ENCODE data around the gene RNF149.
A peak's percentile ranks its signal among the peaks of the same experiment; 100 is the strongest.
"Not testable (repeated sequence)": the region's sequence is repeated elsewhere in the genome, so short reads cannot be mapped to it uniquely, and the experiment has no call there.

Gene RNF149, protein sequence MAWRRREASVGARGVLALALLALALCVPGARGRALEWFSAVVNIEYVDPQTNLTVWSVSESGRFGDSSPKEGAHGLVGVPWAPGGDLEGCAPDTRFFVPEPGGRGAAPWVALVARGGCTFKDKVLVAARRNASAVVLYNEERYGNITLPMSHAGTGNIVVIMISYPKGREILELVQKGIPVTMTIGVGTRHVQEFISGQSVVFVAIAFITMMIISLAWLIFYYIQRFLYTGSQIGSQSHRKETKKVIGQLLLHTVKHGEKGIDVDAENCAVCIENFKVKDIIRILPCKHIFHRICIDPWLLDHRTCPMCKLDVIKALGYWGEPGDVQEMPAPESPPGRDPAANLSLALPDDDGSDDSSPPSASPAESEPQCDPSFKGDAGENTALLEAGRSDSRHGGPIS

DNA sequence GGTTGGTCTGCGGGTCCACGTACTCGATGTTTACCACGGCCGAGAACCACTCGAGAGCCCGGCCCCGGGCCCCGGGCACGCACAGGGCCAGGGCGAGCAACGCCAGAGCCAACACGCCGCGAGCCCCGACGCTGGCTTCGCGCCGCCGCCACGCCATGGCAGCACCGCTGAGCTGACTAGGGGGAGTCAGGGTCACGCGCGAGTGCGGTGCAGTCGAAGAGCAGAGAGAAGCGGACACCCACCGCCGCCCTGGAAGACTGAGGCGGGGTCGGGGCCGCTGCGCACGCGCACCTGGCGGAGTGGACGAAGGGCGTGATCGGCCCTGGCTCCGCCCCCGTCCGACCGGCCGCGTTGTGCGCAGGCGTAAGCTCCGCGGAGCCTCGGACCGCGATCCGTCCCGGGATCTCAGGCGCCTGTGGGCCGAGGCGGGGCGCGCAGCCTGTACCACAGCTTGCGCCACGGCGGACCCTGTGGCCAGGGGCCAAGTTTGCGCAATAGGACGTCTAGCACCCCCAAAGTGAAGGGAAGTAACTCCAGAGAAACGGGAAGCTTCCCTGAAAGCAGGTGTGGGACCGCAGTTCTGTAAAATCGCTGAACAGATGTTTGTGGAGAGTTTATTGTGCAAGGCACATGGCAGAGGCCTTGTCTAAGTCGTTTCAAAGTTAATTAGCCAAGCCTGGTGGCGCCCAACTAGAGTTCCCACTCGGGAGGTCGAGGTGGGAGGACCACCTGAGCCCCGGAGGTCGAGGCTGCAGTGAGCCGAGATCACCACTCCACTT lies at the start of gene RNF149:
RNF149 (minus strand) TSS at position 270 of the 779 bp plus-strand sequence; CDS start at position 157, 113 bp downstream.
- peak; percentile 85 for DNase-seq (ENCODE audit: low spot score)

DNA sequence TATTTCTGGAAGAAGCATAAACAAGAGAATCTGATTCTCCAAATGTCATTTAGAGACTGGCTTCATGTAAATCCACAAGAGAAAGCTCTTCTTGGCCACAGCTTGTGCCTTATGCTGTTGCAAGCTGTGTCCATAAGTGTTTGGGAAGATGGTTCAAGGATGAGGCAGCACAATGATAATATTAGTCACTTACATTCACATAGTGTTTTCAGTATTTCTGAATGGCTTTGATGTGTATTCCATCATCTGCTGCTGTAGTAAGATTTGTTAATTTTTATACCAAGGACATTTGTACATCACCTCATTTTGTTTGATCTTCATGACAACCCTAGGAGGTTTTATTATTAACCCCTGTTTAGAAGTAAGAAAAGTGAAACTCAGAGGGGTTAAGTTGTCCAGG lies 48.9 kb upstream of the RNF149 start:
- DNase-seq (ENCODE audit: low spot score) = peak; percentile 8

DNA sequence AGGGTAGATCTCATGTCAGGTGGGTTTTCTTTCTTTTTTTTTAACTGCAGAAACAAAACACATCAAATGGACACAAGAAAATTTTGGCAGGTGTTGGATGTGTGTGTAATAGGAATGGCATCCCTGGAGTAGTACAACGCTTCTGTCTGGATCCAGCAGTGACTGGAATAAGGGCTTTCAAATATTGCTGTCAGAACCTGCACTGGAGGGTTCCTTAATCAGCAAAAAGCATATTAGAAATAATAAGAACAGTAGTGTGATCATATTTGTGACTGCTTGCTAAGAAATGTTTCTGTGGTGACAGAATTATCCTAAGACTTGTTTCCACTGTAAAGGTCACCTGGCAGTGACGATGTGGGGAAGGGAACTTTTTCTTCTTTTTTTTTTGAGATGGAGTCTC lies 48.0 kb upstream of the RNF149 start:
- no peak for DNase-seq (ENCODE audit: low spot score)

DNA sequence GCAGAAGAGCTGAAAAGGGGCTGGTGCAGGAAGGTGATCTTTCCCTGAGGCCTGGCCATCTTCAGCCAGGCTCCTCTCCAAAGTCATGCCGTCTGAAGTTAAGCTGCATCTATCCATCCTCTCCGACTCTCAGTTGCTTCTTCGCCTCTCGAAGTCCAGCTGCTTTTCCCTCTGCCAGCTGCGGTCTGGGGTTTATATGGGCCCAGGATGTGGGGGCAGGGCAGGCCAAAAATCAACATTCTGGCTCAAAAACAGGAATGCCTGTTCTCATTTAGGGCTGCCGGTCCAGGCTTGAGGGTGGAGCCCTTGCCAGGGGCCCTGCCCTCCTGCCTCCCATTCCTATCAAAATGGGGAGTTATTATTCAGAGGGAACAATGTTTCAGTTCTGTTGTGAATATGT lies 47.6 kb upstream of the RNF149 start:
- no peak for DNase-seq (ENCODE audit: low spot score)

DNA sequence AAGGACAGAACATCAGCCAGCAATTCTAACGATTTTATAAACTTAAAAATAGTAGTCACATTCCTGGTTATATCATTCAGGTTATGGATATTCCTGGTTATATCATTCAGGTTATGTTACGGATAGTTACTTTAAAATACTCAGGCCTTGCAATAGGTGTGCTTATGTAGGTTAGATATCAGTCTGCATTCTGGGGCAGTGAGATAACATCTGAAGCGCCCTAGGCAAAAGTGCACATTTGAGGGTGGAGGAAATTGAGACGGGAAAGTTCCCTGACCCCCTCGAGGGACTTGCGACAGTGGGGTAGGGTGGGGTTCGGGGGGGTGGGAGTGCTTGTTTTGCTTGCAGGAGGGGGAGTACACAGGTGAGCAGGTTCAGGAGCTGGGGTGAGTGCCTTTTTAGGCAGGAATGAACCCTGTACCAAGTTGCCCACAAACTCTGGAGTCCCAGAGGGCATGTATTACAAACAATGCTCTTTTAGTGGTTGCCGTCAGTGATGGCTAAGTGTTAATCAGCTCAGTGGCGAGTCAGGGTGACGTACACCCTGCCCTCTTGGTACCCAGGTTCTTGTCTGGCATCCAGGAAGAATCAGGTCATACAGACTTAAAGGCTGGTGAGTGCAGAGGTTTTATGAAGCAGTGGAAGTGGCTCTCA lies 47.0 kb upstream of the RNF149 start:
- DNase-seq (ENCODE audit: low spot score) = no peak

DNA sequence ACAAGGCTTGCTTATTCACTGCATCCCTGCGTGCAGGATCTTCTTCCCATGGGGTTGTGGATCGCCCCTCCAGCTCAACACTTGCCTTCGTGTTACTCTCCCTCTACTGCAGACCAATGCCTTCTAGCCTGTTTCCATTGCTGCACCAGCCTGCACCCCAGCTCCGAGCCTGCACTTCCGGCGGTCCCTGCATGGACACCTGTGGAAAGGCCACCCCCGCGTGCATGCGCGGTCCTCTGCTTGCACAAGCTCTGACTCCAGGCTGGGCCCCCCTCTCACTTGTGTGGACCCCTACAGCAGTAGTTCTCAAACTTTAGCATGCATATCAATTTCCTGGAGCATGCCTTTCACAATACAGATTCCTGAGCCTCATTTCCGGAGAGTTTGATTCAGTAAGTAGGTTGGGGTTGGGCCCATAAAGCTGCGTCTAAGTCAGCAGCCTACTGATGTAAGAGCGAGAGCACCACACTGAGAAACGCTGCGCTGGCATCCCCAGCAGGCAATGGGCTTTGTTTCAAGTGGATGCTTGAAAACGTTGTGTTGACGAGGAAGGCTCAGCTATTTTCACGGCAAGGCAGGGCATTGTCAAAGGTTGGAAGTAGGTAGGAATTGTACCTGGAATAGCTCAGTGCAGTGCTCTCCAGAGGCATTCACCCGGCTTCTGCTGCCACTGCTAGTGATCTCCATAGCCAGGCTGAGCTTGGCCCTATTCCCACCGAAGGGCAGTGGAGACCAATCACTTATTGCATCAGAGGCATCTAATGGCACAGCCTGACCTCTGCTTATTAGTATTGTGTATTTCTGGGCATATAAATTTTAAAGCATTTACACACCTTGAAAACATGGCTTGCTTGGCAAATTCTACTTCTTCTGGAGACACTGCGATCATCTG lies 46.2 kb upstream of the RNF149 start:
- DNase-seq (ENCODE audit: low spot score) = no peak

DNA sequence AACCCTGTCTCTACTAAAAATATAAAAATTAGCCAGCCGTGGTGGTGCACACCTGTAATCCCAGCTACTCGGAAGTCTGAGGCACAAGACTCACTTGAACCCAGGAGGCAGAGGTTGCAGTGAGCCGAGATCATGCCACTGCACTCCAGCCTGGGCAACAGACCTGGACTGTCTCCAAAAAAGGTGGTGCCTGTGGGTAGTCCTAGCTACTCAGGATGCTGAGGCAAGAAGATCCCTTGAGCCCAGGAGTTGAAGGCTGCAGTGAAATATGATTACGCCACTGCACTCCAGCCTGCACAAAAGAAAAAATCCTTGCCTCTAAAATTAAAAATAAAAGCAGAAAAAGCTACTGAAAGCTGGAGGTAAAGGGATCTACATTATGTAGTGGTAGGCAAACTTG lies 44.1 kb upstream of the RNF149 start:
- not testable (repeated sequence) for DNase-seq (ENCODE audit: low spot score)

DNA sequence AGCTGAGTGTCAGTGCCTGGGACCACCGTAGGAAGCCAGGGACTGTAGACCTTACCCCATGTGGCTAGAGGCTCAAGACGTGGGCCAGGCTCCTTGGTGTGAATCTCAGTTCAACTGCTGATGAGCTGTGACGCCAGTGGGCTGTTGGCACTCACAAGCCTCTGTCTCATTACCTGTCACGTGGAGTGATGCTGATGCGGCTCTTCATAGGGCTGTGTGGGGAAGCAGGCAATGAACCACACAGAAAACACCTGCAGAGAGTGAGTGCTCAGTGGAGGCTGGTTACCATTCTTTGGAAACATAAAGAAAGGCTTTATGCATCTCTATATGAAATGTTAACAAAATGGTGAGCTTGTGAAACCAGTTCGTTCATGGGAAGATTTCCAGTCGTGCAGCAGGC lies 42.7 kb upstream of the RNF149 start:
- DNase-seq (ENCODE audit: low spot score) = no peak

DNA sequence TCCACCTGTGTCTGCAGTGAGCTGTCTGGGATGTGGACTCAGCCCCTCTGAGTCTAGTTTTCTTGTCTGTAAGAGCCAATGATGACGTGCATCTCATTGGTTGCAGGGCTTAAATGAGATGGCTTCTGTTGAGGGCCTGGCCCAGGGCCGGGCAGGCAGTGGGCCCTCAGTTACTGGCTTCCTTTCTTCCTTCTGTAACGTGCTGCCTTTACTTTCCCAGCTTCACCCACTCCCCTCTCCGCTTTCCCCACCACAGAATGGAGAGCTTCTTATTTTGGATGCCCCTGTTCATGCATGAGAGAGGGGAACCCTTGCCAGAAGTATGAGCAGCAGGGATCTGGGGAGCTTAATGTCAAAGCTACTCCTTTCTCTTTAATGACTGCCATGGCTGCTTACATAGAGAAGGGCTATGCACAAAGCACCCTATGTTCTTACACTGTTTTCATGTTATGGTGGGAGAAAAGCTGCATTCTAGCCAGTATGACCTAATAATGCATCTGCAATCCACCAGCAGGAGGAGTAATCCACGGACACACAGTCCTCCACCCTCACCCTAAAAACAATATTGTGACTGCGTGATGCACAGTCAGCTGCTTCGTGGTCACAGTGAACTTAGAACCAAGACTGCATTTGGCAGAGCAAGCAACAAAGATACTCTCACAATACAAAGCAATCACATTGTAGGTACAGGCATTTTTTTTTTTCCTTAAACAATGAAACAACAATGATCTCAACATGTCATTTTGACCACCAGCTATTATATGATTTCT lies 41.6 kb upstream of the RNF149 start:
- peak; percentile 79 for DNase-seq (ENCODE audit: low spot score)

DNA sequence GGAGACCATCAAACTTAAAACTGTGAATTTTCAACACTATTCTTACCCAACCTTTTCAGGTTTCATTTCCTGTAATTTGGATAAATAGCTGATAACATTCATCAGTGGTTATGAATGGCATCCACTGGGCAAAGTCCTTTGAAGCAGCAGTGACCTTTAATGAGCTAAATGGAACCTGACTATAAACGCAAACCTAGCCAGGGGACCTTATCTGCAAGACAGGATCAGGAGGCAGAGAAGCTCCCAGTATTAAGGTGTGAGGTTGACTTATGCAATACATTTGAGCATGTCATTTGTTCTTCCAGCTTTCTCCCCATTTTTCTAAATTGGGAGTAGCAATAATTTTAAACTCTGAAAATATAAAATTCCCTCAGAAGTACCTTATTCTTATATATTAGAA lies 40.4 kb upstream of the RNF149 start:
- no peak for DNase-seq (ENCODE audit: low spot score)

DNA sequence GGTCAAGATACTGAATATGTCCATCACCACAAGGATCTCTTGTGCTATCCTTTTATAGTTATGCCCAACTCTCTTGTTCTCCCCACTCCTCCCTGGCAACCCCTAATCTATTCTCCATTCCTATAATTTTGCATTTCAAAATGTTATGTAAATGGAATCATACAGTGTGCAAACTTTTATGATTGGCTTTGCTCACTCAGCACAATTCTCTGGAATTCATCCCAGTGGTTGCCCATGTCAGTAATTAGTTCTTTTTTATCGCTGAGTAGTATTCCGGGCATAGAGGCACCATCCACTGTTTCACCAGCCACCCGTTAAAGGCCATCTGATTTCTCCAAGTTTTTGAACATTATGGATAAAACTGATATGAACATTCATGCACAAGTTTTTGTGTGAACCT lies 38.4 kb upstream of the RNF149 start:
- no peak for DNase-seq (ENCODE audit: low spot score)

DNA sequence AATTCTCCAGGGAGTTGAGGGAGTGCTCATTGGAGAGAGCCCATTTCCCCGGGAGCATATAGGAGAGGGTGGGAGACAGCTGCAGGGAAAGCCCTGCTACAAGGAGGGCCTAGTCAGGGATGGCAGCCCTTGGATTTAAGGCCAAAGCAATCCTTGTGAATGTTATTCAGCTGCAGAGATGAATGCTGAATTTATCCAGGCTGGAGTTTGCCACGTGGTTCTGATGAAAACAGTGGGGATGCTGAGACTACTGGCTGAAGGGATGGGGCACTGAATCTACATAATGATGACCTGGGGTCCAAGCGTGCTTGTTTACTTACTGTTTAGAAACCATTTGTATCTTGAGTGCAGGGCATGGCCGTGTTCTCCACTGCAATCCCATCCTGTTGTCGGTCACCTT lies 35.6 kb upstream of the RNF149 start:
- peak; percentile 84 for DNase-seq (ENCODE audit: low spot score)

DNA sequence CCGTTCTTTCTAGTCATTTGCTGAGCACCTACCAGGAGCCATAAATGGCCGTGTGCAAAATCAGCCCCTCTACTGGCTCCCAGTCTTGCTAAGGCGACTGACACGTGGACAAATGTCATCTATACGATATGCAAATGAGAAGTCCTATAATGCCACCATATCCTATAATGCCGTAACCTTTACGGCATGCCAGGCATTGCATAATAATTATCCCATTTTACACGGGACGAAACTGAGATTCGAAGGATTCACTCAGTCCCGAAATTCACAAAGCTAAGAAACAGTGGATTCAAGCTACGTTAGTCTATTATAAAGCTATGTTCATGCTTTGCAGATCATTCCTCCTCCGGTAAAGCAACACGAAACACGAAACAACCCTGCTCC lies 34.1 kb upstream of the RNF149 start:
- DNase-seq (ENCODE audit: low spot score) = no peak

DNA sequence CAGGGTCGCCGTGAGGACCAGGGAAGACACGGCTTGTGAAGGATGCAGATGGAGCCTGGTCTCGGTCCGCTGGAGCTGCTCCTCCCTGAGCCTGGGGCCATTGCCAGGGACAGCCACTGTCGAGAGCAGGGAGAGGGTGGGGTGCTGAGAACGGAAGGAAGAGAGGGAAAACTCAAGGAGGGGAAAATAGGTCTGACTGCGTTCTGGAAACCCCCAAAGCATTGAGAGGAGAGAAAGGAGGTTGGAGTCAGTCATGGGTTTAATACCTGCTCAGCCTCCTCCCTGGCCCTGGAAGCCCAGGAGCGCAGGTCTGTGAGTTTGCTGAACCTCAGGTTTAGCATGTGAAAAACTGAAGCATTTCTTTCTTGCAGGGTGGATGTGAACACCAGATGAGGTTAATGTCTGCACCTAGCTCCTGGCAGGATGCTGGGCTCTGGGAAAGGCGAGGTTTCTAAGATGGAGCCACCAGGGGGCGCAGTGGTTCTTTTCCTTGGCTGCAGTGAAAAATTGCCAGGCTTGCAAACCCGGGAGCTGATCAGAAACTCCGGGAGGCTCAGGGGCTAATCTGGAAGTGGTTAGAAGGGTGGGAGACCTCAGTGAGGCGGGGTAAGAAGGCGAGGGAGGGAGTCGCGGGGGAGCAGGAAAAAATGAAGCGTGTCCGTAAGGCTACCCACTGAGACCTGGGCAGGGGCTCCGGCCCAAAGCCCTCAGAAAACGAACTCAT lies 33.6 kb upstream of the RNF149 start:
- DNase-seq (ENCODE audit: low spot score) = peak; percentile 74

DNA sequence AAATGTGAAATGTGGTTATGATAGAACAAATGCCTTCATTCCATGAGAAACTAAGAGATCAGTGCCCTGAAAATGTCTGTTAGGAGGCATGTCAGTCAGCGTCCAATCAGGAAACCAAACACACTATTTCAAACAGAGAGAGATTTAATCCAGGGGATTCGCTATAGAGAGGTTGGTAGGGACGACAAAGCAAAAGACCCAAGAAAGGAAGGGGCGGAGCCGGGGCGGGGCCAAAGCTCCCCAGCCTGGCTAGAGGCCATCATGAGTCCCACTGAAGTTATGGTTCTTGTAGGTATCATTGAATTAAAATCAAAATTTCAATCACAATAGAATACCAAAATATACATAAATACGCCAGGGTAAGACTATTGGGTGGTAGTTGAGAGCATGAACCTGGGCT lies 32.9 kb upstream of the RNF149 start:
- no peak for DNase-seq (ENCODE audit: low spot score)

DNA sequence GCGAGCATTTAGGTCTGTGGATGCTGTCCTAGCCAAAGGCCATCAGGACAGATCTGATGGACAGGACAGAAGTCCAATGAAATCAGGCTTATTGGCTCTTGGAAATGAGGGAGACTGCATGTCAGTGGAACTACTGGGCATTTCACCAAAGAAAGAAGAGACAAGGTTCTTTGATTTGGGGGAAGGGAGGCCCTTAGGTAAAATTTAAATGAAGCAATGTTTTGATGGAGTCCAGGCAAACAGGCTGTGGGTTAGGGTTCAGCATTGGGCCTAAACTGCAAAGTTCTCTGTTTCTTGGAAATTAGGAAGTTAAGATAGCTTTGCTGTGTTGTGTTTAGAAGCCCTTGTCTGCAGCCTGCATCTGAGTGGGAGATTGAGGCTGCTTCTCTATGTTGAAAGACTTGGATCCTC lies 31.6 kb upstream of the RNF149 start:
- peak; percentile 62 for DNase-seq (ENCODE audit: low spot score)

DNA sequence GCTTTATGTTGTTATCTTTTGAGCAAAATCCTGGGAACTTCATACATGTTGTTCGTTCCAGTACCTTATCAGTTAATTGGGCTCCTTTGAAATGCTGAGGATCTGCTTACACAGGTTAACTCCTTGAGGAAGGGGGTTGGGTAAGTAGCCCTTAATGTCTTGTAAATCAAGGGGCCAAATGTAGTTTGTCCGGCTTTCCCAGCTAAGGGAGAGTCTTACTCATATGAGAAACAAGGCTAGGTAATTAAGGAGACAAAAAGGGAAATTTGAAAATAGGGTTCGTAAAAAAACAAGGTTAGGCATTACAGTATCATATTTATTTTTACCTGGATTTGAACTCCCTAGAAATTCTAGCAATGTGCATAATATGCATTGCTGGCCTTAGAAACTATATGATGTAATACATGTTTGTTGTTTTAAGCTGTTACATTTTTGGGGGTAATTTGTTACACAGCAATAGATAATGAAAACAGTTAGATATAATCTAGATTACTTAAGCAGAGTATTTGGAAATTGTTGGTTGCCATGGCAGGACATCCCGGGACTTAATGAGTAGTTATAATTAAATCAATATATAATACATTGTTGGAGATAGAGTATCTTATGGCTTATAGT lies 30.9 kb upstream of the RNF149 start:
- no peak for DNase-seq (ENCODE audit: low spot score)

DNA sequence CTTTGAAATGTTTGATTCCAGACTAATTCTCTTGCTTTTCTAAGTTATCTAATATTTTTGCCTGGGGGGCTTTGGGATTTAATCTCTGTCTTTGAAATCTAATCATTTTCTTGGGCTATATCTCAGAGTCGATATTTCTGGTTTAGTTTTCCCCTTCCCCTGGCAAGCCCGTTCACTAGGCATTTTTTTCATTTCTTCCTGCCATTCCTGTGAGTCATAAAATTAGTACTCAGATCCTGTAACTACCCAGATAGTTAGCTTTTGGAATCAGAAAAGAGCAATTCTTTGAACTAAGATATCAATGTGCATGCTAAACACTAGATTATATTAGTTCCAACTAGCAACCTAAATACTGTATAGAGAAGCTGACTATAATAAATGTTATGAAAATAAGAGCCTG lies 29.4 kb upstream of the RNF149 start:
- no peak for DNase-seq (ENCODE audit: low spot score)

DNA sequence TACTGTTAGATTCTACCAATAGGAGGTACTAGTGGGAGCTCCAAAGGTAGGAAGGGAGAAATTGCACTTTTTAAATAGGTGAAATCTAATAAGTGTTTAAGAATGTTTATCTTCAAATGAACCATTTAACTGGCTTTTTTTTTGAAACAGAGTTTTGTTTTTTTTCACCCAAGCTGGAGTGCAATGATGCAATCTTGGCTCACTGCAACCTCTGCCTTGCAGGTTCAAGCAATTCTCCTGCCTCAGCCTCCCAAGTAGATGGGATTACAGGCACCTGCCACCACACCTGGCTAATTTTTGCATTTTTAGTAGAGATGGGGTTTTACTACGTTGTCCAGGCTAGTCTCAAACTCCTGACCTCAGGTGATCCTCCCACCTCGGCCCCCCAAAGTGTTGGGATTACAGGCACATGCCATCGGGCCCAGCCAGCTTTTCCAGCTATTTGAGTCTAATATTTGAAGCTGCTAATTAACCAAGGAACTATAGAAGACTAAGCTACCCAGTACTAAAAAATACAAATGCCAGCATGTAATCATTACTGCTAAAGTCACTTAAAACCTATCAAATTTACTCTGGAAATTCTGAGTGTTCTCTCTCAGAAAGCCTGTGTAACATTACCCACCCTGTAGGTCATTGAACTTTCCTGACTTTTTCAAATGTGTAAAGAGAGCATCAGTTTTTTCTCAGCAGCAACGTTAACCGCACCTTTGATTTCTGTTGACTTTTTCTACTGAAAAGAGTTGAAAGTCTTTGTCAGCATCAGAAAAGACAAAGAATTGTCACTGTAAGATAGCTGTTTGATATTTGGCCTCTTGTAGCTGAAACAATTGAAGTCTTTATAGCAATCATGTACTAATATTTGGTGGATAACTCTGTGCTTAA lies 24.6 kb upstream of the RNF149 start:
- DNase-seq (ENCODE audit: low spot score) = no peak
